Measurements from ENCODE around the gene ENGASE. TPM values are rescaled to one million over a fixed set of nuclear protein-coding genes. Genes with fewer than 3 reads are reported as not detected.

Gene ENGASE
- total RNA-seq, 2 donors from 2014 or later, result 53.4 to 111 TPM

DNA sequence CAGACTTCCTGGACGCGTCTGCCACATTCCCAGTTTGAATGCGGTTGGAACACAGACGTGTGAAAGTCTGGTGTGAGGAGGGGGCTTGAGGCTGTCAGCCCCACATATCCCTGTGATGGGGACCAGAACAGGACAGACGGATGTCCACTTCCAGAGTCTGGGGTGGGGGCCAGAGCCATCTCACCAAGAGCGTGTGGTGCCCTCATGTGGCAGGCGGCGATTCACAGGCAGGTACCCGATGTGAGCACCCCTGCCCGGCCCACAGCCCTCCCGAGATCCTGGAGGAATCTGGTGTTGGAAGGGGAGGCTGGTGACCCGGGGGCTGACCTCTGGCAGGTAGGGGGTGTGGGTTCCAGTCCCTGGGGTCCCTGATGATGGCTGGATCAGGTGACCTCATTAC is 51.5 kb downstream of the ENGASE start:
- no peak overlapping the region for H3K27ac ChIP-seq
- H3K9me3 ChIP-seq, result no peaks in the 10 kb centered on the region
- intact Hi-C loops (cut with DNase I), result no loop called here
- no peak overlapping the region for H3K9ac ChIP-seq (ENCODE audit: low read depth in 2 of 2, low read length in 2 of 2)
- no peak overlapping the region for H3K4me3 ChIP-seq
- TF ChIP-seq, protein P1, sequence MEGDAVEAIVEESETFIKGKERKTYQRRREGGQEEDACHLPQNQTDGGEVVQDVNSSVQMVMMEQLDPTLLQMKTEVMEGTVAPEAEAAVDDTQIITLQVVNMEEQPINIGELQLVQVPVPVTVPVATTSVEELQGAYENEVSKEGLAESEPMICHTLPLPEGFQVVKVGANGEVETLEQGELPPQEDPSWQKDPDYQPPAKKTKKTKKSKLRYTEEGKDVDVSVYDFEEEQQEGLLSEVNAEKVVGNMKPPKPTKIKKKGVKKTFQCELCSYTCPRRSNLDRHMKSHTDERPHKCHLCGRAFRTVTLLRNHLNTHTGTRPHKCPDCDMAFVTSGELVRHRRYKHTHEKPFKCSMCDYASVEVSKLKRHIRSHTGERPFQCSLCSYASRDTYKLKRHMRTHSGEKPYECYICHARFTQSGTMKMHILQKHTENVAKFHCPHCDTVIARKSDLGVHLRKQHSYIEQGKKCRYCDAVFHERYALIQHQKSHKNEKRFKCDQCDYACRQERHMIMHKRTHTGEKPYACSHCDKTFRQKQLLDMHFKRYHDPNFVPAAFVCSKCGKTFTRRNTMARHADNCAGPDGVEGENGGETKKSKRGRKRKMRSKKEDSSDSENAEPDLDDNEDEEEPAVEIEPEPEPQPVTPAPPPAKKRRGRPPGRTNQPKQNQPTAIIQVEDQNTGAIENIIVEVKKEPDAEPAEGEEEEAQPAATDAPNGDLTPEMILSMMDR (IDR thresholded peaks at IDR 0.05), result no peak
- DNase-seq, result no peak
- peaks cover 9% of the 10 kb centered on the region for H3K27me3 ChIP-seq
- H3K4me1 ChIP-seq, result no peaks in the 10 kb centered on the region
- no peaks in the 10 kb centered on the region for H3K36me3 ChIP-seq

GRCh38 chr17:79127534-79128135 is 53.0 kb downstream of the ENGASE start:
- Histone ChIP-seq H3K36me3 (no peaks in the 10 kb centered on the region), H3K4me1 (no peaks in the 10 kb centered on the region), H3K27me3 (peaks cover 9% of the 10 kb centered on the region), H3K4me3 (no peak overlapping the region), H3K27ac (no peak overlapping the region), H3K9ac (ENCODE audit: low read depth in 2 of 2, low read length in 2 of 2) (no peak overlapping the region), H3K9me3 (no peaks in the 10 kb centered on the region)
- TF ChIP-seq, protein P1 (IDR thresholded peaks at IDR 0.05), result no peak
- intact Hi-C loops (cut with DNase I), result no loop called here
- DNase-seq, result no peak

DNA sequence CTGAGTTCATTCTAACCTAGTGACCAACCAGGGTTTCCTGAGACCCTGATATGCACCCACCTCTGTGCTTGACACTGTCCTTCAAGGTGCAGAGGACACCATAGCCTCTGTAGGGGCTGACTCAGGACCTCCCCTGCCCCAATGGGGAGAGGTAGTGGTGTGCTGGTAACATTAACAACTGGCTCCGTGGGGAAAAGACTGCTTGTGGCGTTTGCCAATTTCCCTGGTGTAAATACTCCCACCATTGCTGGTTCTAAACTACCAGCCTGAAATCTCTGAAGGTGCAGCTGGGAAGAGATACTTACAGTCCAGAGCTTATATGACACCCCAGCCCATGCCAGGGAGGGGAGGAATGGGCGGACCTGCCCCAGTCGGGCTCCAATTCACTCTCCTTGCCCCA is 54.9 kb downstream of the ENGASE start:
- H3K27me3 ChIP-seq, result peaks cover 9% of the 10 kb centered on the region
- TF ChIP-seq, protein P1 (IDR thresholded peaks at IDR 0.05), result no peak
- no peaks in the 10 kb centered on the region for H3K4me1 ChIP-seq
- no peaks in the 10 kb centered on the region for H3K9me3 ChIP-seq
- intact Hi-C loops (cut with DNase I), result no loop called here
- no peak overlapping the region for H3K4me3 ChIP-seq
- no peaks in the 10 kb centered on the region for H3K36me3 ChIP-seq
- no peak overlapping the region for H3K9ac ChIP-seq (ENCODE audit: low read depth in 2 of 2, low read length in 2 of 2)
- DNase-seq, result no peak
- no peak overlapping the region for H3K27ac ChIP-seq

GRCh38 chr17:79130536-79131273 is 56.1 kb downstream of the ENGASE start:
- H3K4me1 ChIP-seq, result no peaks in the 10 kb centered on the region
- H3K27me3 ChIP-seq, result peaks cover 9% of the 10 kb centered on the region
- no peak overlapping the region for H3K9ac ChIP-seq (ENCODE audit: low read depth in 2 of 2, low read length in 2 of 2)
- TF ChIP-seq, protein P1 (IDR thresholded peaks at IDR 0.05), result no peak
- no peaks in the 10 kb centered on the region for H3K9me3 ChIP-seq
- H3K4me3 ChIP-seq, result no peak overlapping the region
- H3K36me3 ChIP-seq, result no peaks in the 10 kb centered on the region
- no peak overlapping the region for H3K27ac ChIP-seq
- no peak for DNase-seq
- intact Hi-C loops (cut with DNase I), result no loop called here

DNA sequence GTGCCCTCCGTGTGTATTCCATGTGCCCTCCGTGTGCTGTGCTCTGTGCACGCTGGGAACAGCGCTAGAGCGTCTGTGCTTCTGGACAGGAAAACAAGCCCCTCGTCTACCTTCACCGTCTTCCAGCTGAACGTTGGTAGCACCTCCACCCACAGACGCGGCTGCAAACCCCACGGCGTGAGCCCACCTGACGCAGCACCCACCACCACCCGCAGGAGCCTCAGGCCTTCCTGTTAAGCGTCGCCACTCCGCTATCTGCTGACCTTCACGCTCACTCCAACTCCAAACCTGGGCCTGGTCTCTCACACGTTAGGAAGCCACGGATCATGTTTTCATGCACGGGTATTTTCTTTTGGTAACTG is 56.6 kb downstream of the ENGASE start:
- Histone ChIP-seq H3K27ac (no peak overlapping the region), H3K36me3 (no peaks in the 10 kb centered on the region), H3K9me3 (no peaks in the 10 kb centered on the region), H3K9ac (ENCODE audit: low read depth in 2 of 2, low read length in 2 of 2) (no peak overlapping the region), H3K27me3 (peaks cover 5% of the 10 kb centered on the region), H3K4me3 (no peak overlapping the region), H3K4me1 (no peaks in the 10 kb centered on the region)
- intact Hi-C loops (cut with DNase I), result no loop called here
- TF ChIP-seq, protein P1 (IDR thresholded peaks at IDR 0.05), result no peak
- no peak for DNase-seq

All from colonic mucosa (tissue), 4 donors.